K562 treated with DMSO at 1 percent for 24 hours (cell line): Measurements from ENCODE around the gene MAGEA2B. TPM values are rescaled to one million over a fixed set of nuclear protein-coding genes. Genes with fewer than 3 reads are reported as not detected.

Experiments
- total RNA-seq: library from RNA; unstranded; fragments of 300-600 nt; gene quantifications from 2 replicates; pipeline ENCODE4 v1.2.3, GENCODE V29; 2022; ENCODE audit warnings: low read depth; ENCODE audit not compliant: insufficient read depth

MAGEA2B gene, protein sequence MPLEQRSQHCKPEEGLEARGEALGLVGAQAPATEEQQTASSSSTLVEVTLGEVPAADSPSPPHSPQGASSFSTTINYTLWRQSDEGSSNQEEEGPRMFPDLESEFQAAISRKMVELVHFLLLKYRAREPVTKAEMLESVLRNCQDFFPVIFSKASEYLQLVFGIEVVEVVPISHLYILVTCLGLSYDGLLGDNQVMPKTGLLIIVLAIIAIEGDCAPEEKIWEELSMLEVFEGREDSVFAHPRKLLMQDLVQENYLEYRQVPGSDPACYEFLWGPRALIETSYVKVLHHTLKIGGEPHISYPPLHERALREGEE
- total RNA-seq, result 26.0 and 39.7 TPM in 2 replicates

DNA sequence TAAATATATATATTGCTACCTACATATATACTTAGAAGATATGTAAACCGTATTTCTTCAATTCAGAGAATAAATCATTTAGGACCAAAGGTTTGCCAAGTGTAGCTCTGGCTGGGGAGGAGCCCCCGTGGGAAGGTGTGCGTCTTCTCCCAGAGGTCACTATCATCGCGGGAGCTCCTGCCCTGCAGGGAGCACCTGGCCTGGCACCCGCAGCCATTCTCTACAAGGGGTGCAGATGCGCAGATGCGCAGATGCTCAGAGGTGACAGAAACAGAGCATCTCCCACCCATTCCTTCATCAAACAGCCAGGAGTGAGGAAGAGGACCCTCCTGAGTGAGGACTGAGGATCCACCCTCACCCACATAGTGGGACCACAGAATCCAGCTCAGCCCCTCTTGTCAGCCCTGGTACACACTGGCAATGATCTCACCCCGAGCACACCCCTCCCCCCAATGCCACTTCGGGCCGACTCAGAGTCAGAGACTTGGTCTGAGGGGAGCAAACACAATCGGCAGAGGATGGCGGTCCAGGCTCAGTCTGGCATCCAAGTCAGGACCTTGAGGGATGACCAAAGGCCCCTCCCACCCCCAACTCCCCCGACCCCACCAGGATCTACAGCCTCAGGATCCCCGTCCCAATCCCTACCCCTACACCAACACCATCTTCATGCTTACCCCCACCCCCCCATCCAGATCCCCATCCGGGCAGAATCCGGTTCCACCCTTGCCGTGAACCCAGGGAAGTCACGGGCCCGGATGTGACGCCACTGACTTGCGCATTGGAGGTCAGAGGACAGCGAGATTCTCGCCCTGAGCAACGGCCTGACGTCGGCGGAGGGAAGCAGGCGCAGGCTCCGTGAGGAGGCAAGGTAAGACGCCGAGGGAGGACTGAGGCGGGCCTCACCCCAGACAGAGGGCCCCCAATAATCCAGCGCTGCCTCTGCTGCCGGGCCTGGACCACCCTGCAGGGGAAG is at the start of gene MAGEA2B:
Gene MAGEA2B, plus strand, starts transcription at position 814 of the 973 bp plus-strand sequence. CDS start 2,479 bp downstream, outside the sequence.

GRCh38 chrX:152697952-152698931 is 16.2 kb upstream of the MAGEA2B start, which contains the start of gene MAGEA3:
Gene MAGEA3 (plus strand): TSS chrX:152698794. CDS start chrX:152700833, 2,039 bp downstream.

GRCh38 chrX:152709173-152709572 is 5.3 kb upstream of the MAGEA2B start, which contains the start of gene CSAG2:
Gene CSAG2 (minus strand): TSS chrX:152709273. CDS start chrX:152709112, 161 bp downstream.

DNA sequence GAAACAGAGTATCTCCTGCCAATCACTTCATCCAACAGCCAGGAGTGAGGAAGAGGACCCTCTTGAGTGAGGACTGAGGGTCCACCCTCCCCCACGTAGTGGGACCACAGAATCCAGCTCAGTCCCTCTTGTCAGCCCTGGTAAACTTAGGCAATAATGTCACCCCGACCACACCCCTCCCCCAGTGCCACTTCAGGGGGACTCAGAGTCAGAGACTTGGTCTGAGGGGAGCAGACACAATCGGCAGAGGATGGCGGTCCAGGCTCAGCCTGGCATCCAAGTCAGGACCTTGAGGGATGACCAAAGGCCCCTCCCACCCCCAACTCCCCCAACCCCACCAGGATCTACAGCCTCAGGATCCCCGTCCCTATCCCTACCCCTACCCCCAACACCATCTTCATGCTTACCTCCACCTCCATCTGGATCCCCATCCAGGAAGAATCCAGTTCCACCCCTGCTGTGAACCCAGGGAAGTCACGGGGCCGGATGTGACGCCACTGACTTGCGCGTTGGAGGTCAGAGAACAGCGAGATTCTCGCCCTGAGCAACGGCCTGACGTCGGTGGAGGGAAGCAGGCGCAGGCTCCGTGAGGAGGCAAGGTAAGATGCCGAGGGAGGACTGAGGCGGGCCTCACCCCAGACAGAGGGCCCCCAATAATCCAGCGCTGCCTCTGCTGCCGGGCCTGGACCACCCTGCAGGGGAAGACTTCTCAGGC is 19.0 kb downstream of the MAGEA2B start, which contains the start of the genes CSAG1 and MAGEA12:
Gene CSAG1, minus strand, starts transcription at position 461 of the 715 bp plus-strand sequence. CDS start 1,261 bp downstream, outside the sequence.
Gene MAGEA12, plus strand, starts transcription at position 497 of the 715 bp plus-strand sequence. CDS start 2,405 bp downstream, outside the sequence.

GRCh38 chrX:152753686-152754650 is 39.5 kb downstream of the MAGEA2B start, which contains the start of gene MAGEA2:
Gene MAGEA2 (minus strand): TSS chrX:152753842. CDS start chrX:152751363, 2,479 bp downstream.

GRCh38 chrX:152758918-152759317 is 44.5 kb downstream of the MAGEA2B start, which contains the start of gene CSAG3:
Gene CSAG3 (plus strand): TSS chrX:152759218.

Other genes starting within 250 kb of the MAGEA2B start
- 0.52 and 0.60 TPM in 2 replicates for gene GABRQ, start 76.7 kb upstream of the MAGEA2B start, total RNA-seq
- gene MAGEA3, start 15.8 kb upstream of the MAGEA2B start, total RNA-seq, result 167 TPM in 2 replicates
- not detected in 2 replicates for gene CSAG2, start 5.4 kb upstream of the MAGEA2B start, total RNA-seq
- gene CSAG1, start 19.1 kb downstream of the MAGEA2B start, total RNA-seq, result 92.8 and 117 TPM in 2 replicates
- 82.4 and 82.5 TPM in 2 replicates for gene MAGEA12, start 19.1 kb downstream of the MAGEA2B start, total RNA-seq
- 27.2 and 31.0 TPM in 2 replicates for gene MAGEA2, start 39.2 kb downstream of the MAGEA2B start, total RNA-seq
- 23.9 and 25.9 TPM in 2 replicates for gene CSAG3, start 44.6 kb downstream of the MAGEA2B start, total RNA-seq
- 84.8 and 92.6 TPM in 2 replicates for gene MAGEA6, start 55.1 kb downstream of the MAGEA2B start, total RNA-seq
- gene CETN2, start 116.1 kb downstream of the MAGEA2B start, total RNA-seq, result 12.9 and 16.6 TPM in 2 replicates
- gene NSDHL, start 116.4 kb downstream of the MAGEA2B start, total RNA-seq, result 27.2 and 27.8 TPM in 2 replicates
- 0.12 and 0.32 TPM in 2 replicates for gene ZNF185, start 183.4 kb downstream of the MAGEA2B start, total RNA-seq